SK-N-MC (cell line): ENCODE measurements around the gene DENND5B.

Source experiments
- EZH2 ChIP-seq: fragments of 200-600 bp; sonication (generic); IDR thresholded peaks from one replicate; pipeline ENCODE4 v1.6.1; 2017; ENCODE audit warnings: antibody characterized with exemption
- POLR2AphosphoS5 ChIP-seq: IDR thresholded peaks from 2 replicates; pipeline ENCODE4 v1.6.1; 2012; ENCODE audit warnings: mild to moderate bottlenecking, low read depth, low read length, borderline replicate concordance

- TF ChIP-seq POLR2AphosphoS5 (no peak), EZH2 (no peak)
Observed at GRCh38 chr12:31519511-31519910, 71.4 kb downstream of the DENND5B start.
